Lower leg skin (tissue), 3 donors: ENCODE results near the gene HNRNPUL2.

Experiments used
- CTCF ChIP-seq, 3 donors: fragments of 450-650 bp; IDR thresholded peaks; one replicate each; pipeline ENCODE4 v1.5.1; 2016; ENCODE audit warnings: antibody characterized with exemption in 3 of 3, mild to moderate bottlenecking in 3 of 3, moderate library complexity in 2 of 3
- POLR2A ChIP-seq, 2 donors: fragments of 450-650 bp; IDR thresholded peaks; one replicate each; pipeline ENCODE4 v1.6.1; 2016 to 2017; ENCODE audit warnings: antibody characterized with exemption in 2 of 2, mild to moderate bottlenecking in 1 of 2, moderate library complexity in 1 of 2

- TF ChIP-seq CTCF (IDR thresholded peaks at IDR 0.05) (no peak), POLR2A (IDR thresholded peaks at IDR 0.05) (no peak)
These were observed 39.5 kb downstream of the HNRNPUL2 start for GRCh38 chr11:62687508-62688396.
